ENCODE measurements around the gene FAM98C.

The FAM98C gene

DNA sequence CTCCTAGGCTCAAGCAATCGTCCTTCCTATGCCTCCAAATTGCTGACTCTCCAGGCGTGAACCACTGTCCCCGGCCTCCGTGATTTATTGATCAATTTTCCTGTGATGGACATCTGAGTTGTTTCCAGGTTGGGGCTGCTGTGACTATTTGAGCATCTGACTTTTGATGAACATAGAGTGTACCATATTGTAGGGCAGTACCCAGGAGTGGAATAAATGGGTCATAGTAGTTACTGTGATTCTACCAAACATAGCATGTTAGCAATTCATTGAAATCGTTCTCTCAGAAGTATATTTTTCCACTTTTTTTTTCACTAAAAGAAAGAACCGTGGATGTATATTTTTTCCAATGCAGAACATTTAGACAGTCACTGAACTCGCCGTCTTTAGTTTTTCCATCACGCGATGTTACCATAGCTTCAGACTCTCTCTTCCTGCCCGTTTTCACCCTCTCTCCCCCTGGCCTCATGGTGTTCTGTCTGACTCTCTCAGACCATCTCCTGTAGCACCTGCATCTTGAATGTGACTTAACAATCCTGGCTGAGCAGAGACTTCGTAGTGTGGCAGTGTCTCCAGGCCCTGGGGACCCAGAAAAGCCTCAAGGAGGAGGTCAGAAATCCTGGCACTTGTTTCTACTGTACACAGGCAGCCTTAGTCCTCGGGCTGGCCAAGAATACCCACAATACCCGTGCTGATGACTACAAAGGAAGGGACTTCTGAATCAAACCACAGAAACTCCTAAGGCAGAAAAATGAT is 26.3 kb downstream of the FAM98C start:
- DNase-seq: no peak

DNA sequence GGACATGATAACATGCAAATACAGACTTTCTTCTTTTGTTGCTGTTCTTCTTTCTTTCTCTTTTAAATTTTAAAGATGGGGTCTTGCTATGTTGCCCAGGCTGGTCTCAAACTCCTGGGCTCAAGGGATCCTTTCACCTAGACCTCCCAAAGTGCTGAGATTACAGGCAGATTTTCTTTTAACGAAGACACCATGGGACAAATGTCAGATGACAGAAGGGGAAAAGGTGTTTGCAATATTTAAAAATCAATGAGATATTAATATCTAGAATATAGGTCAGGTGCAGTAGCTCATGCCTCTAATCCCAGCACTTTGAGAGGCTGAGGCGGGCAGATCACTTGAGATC is 26.9 kb downstream of the FAM98C start:
- DNase-seq: no peak

GRCh38 chr19:38430931-38431330 is 28.0 kb downstream of the FAM98C start:
- DNase-seq: no peak

- DNase-seq: peak; percentile 48
Observed at GRCh38 chr19:38433268-38433733, 30.4 kb downstream of the FAM98C start, which contains the start of gene RYR1. RYR1 (plus strand) TSS chr19:38433691; CDS start chr19:38433830, 139 bp downstream.

- no peak for DNase-seq
Observed at GRCh38 chr19:38434549-38435051, 31.7 kb downstream of the FAM98C start.

DNA sequence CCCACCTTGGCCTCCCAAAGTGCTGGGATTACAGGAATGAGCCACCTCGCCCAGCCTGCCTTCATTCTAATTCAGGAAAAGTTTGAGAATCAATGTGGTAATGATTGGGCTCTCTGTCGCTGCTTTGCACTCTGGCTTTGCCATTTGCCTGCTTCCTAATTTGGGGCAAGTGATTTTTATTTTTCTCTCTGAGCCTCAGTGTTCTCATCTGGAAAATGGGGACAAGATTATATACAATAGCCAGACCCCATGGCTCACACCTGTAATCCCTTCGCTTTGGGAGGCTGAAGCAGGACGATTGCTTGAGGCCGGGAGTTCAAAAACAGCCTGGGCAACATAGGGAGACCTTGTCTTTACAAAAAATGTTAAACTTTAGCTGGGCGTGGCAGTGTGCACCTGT is 34.4 kb downstream of the FAM98C start:
- no peak for DNase-seq

- no peak for DNase-seq
Observed at GRCh38 chr19:38437917-38438316, 35.0 kb downstream of the FAM98C start.

GRCh38 chr19:38440592-38440991 is 37.7 kb downstream of the FAM98C start:
- no peak for DNase-seq

DNA sequence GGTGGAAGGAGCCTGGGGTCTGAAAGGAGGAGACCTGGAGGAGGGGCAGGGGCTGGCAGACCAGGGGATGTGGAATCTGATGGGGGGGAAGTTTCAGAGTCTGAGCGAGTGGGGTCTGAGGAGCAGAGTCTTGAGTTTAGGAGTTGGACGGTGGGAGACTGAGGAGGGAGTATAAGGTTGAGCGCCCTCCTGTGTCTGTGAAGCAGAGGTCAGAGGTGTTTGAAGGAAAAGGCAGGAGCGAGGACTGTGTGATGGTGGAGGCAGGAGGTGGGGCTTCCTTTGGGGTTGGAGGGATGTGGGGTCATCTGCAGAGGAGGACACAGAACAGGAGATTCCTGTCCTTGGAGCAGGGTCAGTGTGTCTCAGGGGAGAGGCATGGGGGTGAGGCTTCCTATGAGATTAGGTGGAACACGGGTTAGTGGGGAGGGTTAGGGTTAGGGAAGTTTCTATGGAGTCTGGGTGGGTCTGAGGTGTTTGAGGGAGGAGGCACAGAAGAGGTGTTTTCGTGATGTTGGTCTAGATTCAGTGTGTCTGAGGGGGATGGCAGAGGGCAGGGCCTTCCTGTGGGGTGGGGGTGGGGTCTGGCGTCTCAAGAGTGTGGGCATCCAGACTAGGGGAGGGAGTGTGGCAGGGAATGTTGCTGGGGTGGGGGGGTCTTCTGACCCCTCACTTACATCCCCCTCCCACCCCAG is 38.9 kb downstream of the FAM98C start:
- peak; percentile 13 for DNase-seq

- no peak for DNase-seq
Observed at GRCh38 chr19:38442736-38443135, 39.8 kb downstream of the FAM98C start.

DNA sequence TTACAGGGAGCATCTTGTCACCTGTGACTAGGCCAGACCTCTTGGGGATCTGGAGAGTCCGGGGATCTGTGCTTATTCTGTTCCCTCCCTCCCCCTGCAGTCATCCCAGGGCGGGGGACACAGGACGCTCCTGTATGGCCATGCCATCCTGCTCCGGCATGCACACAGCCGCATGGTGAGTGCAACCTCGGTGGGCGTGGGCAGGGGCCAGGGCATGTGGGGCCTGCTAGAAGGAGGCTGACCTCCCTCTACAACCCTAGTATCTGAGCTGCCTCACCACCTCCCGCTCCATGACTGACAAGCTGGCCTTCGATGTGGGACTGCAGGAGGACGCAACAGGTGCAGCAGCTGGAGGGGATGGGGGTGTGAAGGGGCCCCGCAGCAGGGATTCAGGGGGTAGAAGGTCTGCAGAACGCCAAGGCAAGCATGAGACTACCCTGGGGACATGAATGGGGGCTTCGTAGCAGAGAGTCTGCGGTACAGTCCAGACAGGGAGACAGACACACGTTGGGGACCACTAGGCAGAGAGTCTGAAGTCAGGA is 40.6 kb downstream of the FAM98C start:
- DNase-seq: no peak

DNA sequence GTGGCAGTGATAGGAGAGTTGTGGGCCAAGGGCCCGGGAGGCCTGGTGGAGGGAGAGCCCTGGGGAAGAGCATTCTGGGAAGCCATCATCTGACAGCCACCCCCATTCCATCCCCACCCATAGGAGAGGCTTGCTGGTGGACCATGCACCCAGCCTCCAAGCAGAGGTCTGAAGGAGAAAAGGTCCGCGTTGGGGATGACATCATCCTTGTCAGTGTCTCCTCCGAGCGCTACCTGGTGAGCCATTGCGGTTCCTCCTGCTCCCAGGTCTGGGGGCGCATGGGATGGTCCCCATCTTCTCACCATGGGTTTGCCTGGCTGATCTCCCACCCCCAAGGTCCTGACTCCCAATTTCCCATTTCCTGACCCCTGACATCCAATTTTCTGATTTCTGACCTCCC is 41.1 kb downstream of the FAM98C start:
- DNase-seq: no peak

- DNase-seq: no peak
Observed at GRCh38 chr19:38445362-38445761, 42.5 kb downstream of the FAM98C start.

- DNase-seq: no peak
Observed at GRCh38 chr19:38448225-38448624, 45.3 kb downstream of the FAM98C start.

- no peak for DNase-seq
Observed at GRCh38 chr19:38449518-38449917, 46.6 kb downstream of the FAM98C start.

DNA sequence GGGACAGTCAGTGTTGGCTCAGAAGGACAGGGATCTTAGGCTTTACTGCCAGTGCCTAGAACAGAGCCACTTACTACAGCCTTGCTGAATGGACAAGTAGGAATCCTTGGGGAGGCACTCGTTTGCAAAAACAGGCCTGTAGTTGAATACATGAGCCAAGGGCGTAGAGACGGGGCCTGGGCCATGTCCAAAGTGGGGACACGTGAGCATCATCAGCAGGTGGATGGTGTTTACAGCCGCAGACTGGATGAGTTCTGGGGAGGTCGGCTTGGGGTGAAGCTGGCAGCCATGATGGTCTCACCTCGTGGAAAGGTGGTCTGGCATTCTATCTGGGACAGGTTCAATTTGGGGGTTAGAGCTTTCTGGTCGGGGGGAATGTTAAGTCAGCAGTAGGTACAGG is 48.1 kb downstream of the FAM98C start:
- no peak for DNase-seq

- no peak for DNase-seq
Observed at GRCh38 chr19:38451629-38452028, 48.7 kb downstream of the FAM98C start.

GRCh38 chr19:38452430-38453366 is 49.8 kb downstream of the FAM98C start:
- no peak for DNase-seq

DNA sequence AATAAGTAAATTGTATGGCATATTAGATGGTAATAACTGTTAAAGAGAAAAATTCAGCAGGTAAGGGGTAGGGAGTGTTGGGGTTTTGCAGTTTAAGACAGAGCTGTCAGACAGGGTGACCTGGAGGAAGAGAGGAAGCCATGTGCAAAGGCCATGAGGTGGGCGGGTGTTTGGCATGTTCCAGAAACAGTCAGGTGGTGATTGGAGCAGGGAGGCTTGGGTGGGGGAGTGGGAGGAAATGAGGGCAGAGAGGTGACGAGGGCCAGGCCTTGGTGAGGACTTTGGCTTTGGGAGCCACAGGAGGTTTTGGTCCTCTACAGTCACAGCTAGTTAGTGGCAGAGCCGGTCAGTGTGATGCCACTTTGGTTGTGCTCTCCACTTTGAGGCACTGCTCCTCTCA is 50.7 kb downstream of the FAM98C start:
- DNase-seq: no peak

GRCh38 chr19:38455031-38455430 is 52.1 kb downstream of the FAM98C start:
- no peak for DNase-seq

- no peak for DNase-seq
Observed at GRCh38 chr19:38457202-38457601, 54.3 kb downstream of the FAM98C start.

- no peak for DNase-seq
Observed at GRCh38 chr19:38457690-38458405, 55.0 kb downstream of the FAM98C start.

Data from CD4-positive, alpha-beta T cell treated with Interleukin-10 for 1 hour (primary cell).